RPMI7951 (cell line): Measurements from ENCODE around the gene MALRD1. TPM values are rescaled to one million over a fixed set of nuclear protein-coding genes. Genes with fewer than 3 reads are reported as not detected.
"Not testable (repeated sequence)": the region's sequence is repeated elsewhere in the genome, so short reads cannot be mapped to it uniquely, and the experiment has no call there.

Experiments used
- DNase-seq: peaks from one replicate; pipeline ENCODE4 v3.0.0-alpha.2; 2012; ENCODE audit warnings: low read depth
- total RNA-seq: library from RNA; depleted of rRNA; stranded (reverse); fragments of >200 nt; shearing (Covaris generic); gene quantifications from 2 replicates; pipeline ENCODE4 v1.2.3, GENCODE V29; 2014

Gene MALRD1
- total RNA-seq, 1 experiment from 2014 or later, result not detected

- DNase-seq, result no peak
These were observed 445.3 kb downstream of the MALRD1 start for GRCh38 chr10:19493917-19494316.

- DNase-seq, result no peak
These were observed 448.4 kb downstream of the MALRD1 start for GRCh38 chr10:19497026-19497425.

GRCh38 chr10:19498393-19499290 lies 450.0 kb downstream of the MALRD1 start:
- no peak for DNase-seq

- no peak for DNase-seq
These were observed 450.7 kb downstream of the MALRD1 start for GRCh38 chr10:19499291-19499770.

- DNase-seq, result no peak
These were observed 452.4 kb downstream of the MALRD1 start for GRCh38 chr10:19500959-19501358.

GRCh38 chr10:19505320-19506312 lies 457.0 kb downstream of the MALRD1 start:
- DNase-seq, result no peak

- DNase-seq, result not testable (repeated sequence)
These were observed 461.6 kb downstream of the MALRD1 start for GRCh38 chr10:19510005-19510732.

- no peak for DNase-seq
These were observed 469.5 kb downstream of the MALRD1 start for GRCh38 chr10:19518109-19518508.

- DNase-seq, result no peak
These were observed 470.0 kb downstream of the MALRD1 start for GRCh38 chr10:19518632-19519031.

GRCh38 chr10:19531324-19531723 lies 482.7 kb downstream of the MALRD1 start:
- DNase-seq, result no peak

GRCh38 chr10:19532411-19532810 lies 483.8 kb downstream of the MALRD1 start:
- no peak for DNase-seq

GRCh38 chr10:19541299-19541698 lies 492.7 kb downstream of the MALRD1 start:
- DNase-seq, result no peak

- no peak for DNase-seq
These were observed 497.6 kb downstream of the MALRD1 start for GRCh38 chr10:19546224-19546623.

- DNase-seq, result no peak
These were observed 500.9 kb downstream of the MALRD1 start for GRCh38 chr10:19549503-19549902.

GRCh38 chr10:19556666-19557065 lies 508.1 kb downstream of the MALRD1 start:
- no peak for DNase-seq

GRCh38 chr10:19561181-19561580 lies 512.6 kb downstream of the MALRD1 start:
- DNase-seq, result no peak

GRCh38 chr10:19563388-19564141 lies 515.0 kb downstream of the MALRD1 start:
- DNase-seq, result no peak

- no peak for DNase-seq
These were observed 521.5 kb downstream of the MALRD1 start for GRCh38 chr10:19570120-19570519.

- no peak for DNase-seq
These were observed 522.4 kb downstream of the MALRD1 start for GRCh38 chr10:19570991-19571390.

- no peak for DNase-seq
These were observed 523.5 kb downstream of the MALRD1 start for GRCh38 chr10:19572056-19572455.

- DNase-seq, result no peak
These were observed 528.0 kb downstream of the MALRD1 start for GRCh38 chr10:19576576-19576975.
